MV-4-11 (cell line): Measurements from ENCODE around the gene SF3A1.

ENCODE experiments used
- DNase-seq: peaks from one replicate; lab custom pipeline; 2025; lab: John Stamatoyannopoulos, UW

The SF3A1 gene

GRCh38 chr22:30325065-30325720 lies 31.5 kb downstream of the SF3A1 start:
- no peak for DNase-seq

- DNase-seq = peak; percentile 81
Measured at GRCh38 chr22:30324014-30324730, 32.5 kb downstream of the SF3A1 start.

- no peak for DNase-seq
Measured at GRCh38 chr22:30323246-30323645, 33.4 kb downstream of the SF3A1 start.

- DNase-seq = no peak
Measured at GRCh38 chr22:30321461-30321860, 35.2 kb downstream of the SF3A1 start.

- DNase-seq = no peak
Measured at GRCh38 chr22:30320021-30320556, 36.6 kb downstream of the SF3A1 start.

- DNase-seq = no peak
Measured at GRCh38 chr22:30318799-30319419, 37.8 kb downstream of the SF3A1 start.

GRCh38 chr22:30317778-30318177 lies 38.9 kb downstream of the SF3A1 start:
- no peak for DNase-seq

GRCh38 chr22:30315962-30316576 lies 40.6 kb downstream of the SF3A1 start:
- DNase-seq = no peak

- DNase-seq = no peak
Measured at GRCh38 chr22:30314915-30315314, 41.8 kb downstream of the SF3A1 start.

- no peak for DNase-seq
Measured at GRCh38 chr22:30313527-30314363, 42.9 kb downstream of the SF3A1 start.

- DNase-seq = no peak
Measured at GRCh38 chr22:30312053-30312452, 44.6 kb downstream of the SF3A1 start.

GRCh38 chr22:30310881-30311771 lies 45.6 kb downstream of the SF3A1 start:
- DNase-seq = no peak

GRCh38 chr22:30309951-30310741 lies 46.5 kb downstream of the SF3A1 start:
- peak; percentile 94 for DNase-seq

GRCh38 chr22:30308518-30309230 lies 48.0 kb downstream of the SF3A1 start:
- peak; percentile 16 for DNase-seq

- DNase-seq = no peak
Measured at GRCh38 chr22:30308093-30308492, 48.6 kb downstream of the SF3A1 start.

GRCh38 chr22:30307041-30307574 lies 49.6 kb downstream of the SF3A1 start:
- DNase-seq = no peak

GRCh38 chr22:30306627-30307011 lies 50.1 kb downstream of the SF3A1 start:
- no peak for DNase-seq

- DNase-seq = peak; percentile 58
Measured at GRCh38 chr22:30305906-30306626, 50.6 kb downstream of the SF3A1 start.
